DOHH2 (cell line): Measurements from ENCODE around the gene KNDC1.

Experiments
- EZH2phosphoT487 ChIP-seq: fragments of 200-600 bp; sonication (generic); IDR thresholded peaks from 2 replicates; pipeline ENCODE4 v1.6.1; 2017; ENCODE audit warnings: borderline replicate concordance, mild to moderate bottlenecking, antibody characterized with exemption, low read length, moderate library complexity, mixed read lengths
- TF ChIP-seq, protein P1 (sequence below): fragments of 200-600 bp; sonication (generic); IDR thresholded peaks from one replicate; pipeline ENCODE4 v1.5.1; 2014; ENCODE audit warnings: antibody characterized with exemption, mild to moderate bottlenecking, low read depth, low read length; ENCODE audit not compliant: poor library complexity, severe bottlenecking

DNA sequence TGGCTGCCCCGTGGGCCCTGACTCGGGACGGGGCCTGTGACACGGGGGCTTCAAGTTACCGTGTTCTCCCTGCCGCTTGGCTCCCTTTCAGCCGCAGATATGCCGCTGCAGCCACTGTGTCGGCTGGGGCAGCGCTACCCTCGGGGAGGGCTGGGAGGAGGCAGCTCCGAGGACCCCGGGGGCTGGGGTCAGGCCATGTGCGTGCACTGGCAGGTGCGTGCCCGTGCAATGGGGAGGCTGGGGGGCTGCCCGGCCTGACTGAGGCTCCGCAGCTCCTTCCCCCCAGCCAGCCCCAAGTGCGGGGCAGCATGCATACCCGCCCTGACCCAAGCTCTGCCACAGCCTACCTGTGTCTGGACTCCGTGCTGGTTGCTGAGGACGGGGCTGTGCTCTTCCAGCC lies 29.2 kb downstream of the KNDC1 start:
- TF ChIP-seq, protein P1, sequence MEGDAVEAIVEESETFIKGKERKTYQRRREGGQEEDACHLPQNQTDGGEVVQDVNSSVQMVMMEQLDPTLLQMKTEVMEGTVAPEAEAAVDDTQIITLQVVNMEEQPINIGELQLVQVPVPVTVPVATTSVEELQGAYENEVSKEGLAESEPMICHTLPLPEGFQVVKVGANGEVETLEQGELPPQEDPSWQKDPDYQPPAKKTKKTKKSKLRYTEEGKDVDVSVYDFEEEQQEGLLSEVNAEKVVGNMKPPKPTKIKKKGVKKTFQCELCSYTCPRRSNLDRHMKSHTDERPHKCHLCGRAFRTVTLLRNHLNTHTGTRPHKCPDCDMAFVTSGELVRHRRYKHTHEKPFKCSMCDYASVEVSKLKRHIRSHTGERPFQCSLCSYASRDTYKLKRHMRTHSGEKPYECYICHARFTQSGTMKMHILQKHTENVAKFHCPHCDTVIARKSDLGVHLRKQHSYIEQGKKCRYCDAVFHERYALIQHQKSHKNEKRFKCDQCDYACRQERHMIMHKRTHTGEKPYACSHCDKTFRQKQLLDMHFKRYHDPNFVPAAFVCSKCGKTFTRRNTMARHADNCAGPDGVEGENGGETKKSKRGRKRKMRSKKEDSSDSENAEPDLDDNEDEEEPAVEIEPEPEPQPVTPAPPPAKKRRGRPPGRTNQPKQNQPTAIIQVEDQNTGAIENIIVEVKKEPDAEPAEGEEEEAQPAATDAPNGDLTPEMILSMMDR: no peak
- TF ChIP-seq EZH2phosphoT487: no peak
